Adrenal gland (tissue), 5 donors: ENCODE measurements around the gene SCGB1D2.
"Not testable (repeated sequence)": the region's sequence is repeated elsewhere in the genome, so short reads cannot be mapped to it uniquely, and the experiment has no call there.

Experiments
- POLR2A ChIP-seq, 2 donors: fragments of 450-650 bp; IDR thresholded peaks; one replicate each; pipeline ENCODE4 v1.6.1; 2017; ENCODE audit warnings: antibody characterized with exemption in 2 of 2, mild to moderate bottlenecking in 2 of 2, moderate library complexity in 1 of 2
- TF ChIP-seq, protein P1 (sequence below), 6 experiments: fragments of 450-650 bp in 4 of 6; fragments of 200-600 bp in 2 of 6; sonication (generic) in 1 of 6; IDR thresholded peaks; 1 replicate in 5 of 6; 2 replicates in 1 of 6; pipeline versions ENCODE4 v1.5.1 to v1.8.0; 2016 to 2021; ENCODE audit warnings: antibody characterized with exemption in 6 of 6, mild to moderate bottlenecking in 2 of 6, moderate library complexity in 1 of 6
- donor health status: DM: no; HTN: no; CAD: no.

DNA sequence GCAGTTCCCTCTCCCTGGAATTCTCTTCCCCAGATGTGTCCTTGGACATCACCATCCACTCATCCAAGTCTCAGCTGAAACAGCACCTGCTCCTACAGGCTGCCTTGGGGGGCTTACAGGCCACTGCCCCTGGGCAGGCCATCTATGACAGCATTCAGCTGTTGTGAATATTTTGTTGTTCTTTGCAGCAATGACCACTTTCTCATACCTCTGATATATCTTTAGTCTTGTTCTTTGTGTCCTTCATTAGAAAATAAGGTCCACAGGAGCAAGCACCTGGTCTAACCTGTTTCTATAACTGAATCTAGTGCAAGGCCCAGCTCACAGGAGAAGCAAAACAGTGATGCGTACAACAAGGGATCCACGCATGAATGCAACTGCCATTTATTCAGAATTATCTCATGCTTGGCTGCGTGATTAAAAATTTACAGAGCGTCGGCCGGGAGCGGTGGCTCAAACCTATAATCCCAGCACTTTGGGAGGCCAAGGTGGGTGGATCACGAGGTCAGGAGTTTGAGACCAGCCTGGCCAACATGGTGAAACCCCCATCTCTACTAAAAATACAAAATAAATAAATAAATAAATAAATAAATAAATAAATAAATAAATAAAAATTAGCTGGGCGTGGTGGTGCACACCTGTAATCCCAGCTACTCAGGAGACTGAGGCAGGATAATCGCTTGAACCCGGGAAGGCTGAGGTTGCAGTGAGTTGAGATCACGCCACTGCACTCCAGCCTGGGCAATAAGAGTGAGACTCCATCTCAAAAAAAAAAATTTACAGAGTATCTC, 35.6 kb upstream of the SCGB1D2 start:
- not testable (repeated sequence) for TF ChIP-seq POLR2A (IDR thresholded peaks at IDR 0.05)
- TF ChIP-seq, protein P1, sequence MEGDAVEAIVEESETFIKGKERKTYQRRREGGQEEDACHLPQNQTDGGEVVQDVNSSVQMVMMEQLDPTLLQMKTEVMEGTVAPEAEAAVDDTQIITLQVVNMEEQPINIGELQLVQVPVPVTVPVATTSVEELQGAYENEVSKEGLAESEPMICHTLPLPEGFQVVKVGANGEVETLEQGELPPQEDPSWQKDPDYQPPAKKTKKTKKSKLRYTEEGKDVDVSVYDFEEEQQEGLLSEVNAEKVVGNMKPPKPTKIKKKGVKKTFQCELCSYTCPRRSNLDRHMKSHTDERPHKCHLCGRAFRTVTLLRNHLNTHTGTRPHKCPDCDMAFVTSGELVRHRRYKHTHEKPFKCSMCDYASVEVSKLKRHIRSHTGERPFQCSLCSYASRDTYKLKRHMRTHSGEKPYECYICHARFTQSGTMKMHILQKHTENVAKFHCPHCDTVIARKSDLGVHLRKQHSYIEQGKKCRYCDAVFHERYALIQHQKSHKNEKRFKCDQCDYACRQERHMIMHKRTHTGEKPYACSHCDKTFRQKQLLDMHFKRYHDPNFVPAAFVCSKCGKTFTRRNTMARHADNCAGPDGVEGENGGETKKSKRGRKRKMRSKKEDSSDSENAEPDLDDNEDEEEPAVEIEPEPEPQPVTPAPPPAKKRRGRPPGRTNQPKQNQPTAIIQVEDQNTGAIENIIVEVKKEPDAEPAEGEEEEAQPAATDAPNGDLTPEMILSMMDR (IDR thresholded peaks at IDR 0.05) = not testable (repeated sequence)
